GM23248 (cell line): Measurements from ENCODE around the gene SCAF11. TPM values are rescaled to one million over a fixed set of nuclear protein-coding genes. Genes with fewer than 3 reads are reported as not detected.

ENCODE experiments used
- DNase-seq: peaks from one replicate; pipeline ENCODE4 v3.0.0-alpha.2; 2015
- H2AFZ ChIP-seq: fragments of 200-600 bp; sonication (generic); 2 replicates; pipeline ENCODE4 v1.6.1; 2016; ENCODE audit warnings: antibody characterized with exemption
- H3F3A ChIP-seq: fragments of 200-600 bp; sonication (generic); 2 replicates; pipeline ENCODE4 v1.6.1; 2016; ENCODE audit warnings: mild to moderate bottlenecking, antibody characterized with exemption, mixed run types; ENCODE audit not compliant: insufficient read depth
- H3K27ac ChIP-seq: fragments of 200-600 bp; sonication (generic); 2 replicates; pipeline ENCODE4 v1.5.1; 2016; ENCODE audit warnings: mild to moderate bottlenecking
- H3K27me3 ChIP-seq: fragments of 200-600 bp; sonication (generic); replicated peaks from 2 replicates; pipeline ENCODE4 v1.6.1; 2016; ENCODE audit warnings: mild to moderate bottlenecking; ENCODE audit not compliant: insufficient read depth
- H3K36me3 ChIP-seq: fragments of 200-600 bp; sonication (generic); 2 replicates; pipeline ENCODE4 v1.6.1; 2016; ENCODE audit warnings: low read depth, mild to moderate bottlenecking
- H3K4me1 ChIP-seq: fragments of 200-600 bp; sonication (generic); 2 replicates; pipeline ENCODE4 v1.6.1; 2016; ENCODE audit warnings: mild to moderate bottlenecking; ENCODE audit not compliant: insufficient read depth
- H3K4me2 ChIP-seq: fragments of 200-600 bp; sonication (generic); one replicate; pipeline ENCODE4 v1.6.1; 2016; ENCODE audit warnings: mild to moderate bottlenecking; ENCODE audit not compliant: unreplicated experiment
- H3K4me3 ChIP-seq: fragments of 200-600 bp; sonication (generic); 2 replicates; pipeline ENCODE4 v1.5.1; 2016; ENCODE audit warnings: mild to moderate bottlenecking
- H3K79me2 ChIP-seq: fragments of 200-600 bp; sonication (generic); 2 replicates; pipeline ENCODE4 v1.6.1; 2016; ENCODE audit warnings: mild to moderate bottlenecking; ENCODE audit not compliant: insufficient read depth
- H3K9ac ChIP-seq: fragments of 200-600 bp; sonication (generic); 2 replicates; pipeline ENCODE4 v1.6.1; 2016; ENCODE audit warnings: mild to moderate bottlenecking
- H3K9me2 ChIP-seq: fragments of 200-600 bp; sonication (generic); 2 replicates; pipeline ENCODE4 v1.6.1; 2016; ENCODE audit warnings: mixed run types, mild to moderate bottlenecking, moderate library complexity; ENCODE audit not compliant: insufficient read depth
- H3K9me3 ChIP-seq: fragments of 200-600 bp; sonication (generic); one replicate; pipeline ENCODE4 v1.6.1; 2017; ENCODE audit warnings: low read depth
- H4K20me1 ChIP-seq: fragments of 200-600 bp; sonication (generic); 2 replicates; pipeline ENCODE4 v1.6.0; 2016; ENCODE audit not compliant: insufficient read depth
- EZH2 ChIP-seq: fragments of 200-600 bp; sonication (generic); IDR thresholded peaks from 2 replicates; pipeline ENCODE4 v1.6.1; 2018; ENCODE audit warnings: antibody characterized with exemption, mild to moderate bottlenecking; ENCODE audit not compliant: insufficient read depth, poor library complexity, severe bottlenecking
- EZH2phosphoT487 ChIP-seq: fragments of 200-600 bp; sonication (generic); IDR thresholded peaks from 2 replicates; pipeline ENCODE4 v1.6.1; 2018; ENCODE audit warnings: antibody characterized with exemption, moderate library complexity, mild to moderate bottlenecking, low read depth; ENCODE audit not compliant: insufficient read depth
- WGBS, 2 experiments: methylation state at CpG; one replicate each; pipeline ENCODE4 v1.1.6; 2015 to 2017; ENCODE audit warnings: low lambda C conversion rate in 2 of 2, low coverage in 1 of 2; ENCODE audit errors: missing lambda C conversion rate in 2 of 2; 5-methylcytosine and 5-hydroxymethylcytosine counted together
- in situ Hi-C: fragments of 300-500 bp; cut with MboI; formaldehyde crosslinking; loops from 2 replicates; pipeline ENCODE4 v1.15.0; 2020
- polyA plus RNA-seq: library from polyadenylated mRNA; unstranded; fragments of >200 nt; fragmentation: Nextera tagmentation; extraction: Ambion mirVana; gene quantifications from 2 replicates; pipeline ENCODE4 v1.2.1, GENCODE V29; 2016
- total RNA-seq: library from RNA; depleted of rRNA; stranded (reverse); fragments of >200 nt; shearing (Covaris generic); gene quantifications from 2 replicates; pipeline ENCODE4 v1.2.3, GENCODE V29; 2014

Gene SCAF11
- total and polyA plus RNA-seq, 2 experiments from 2014 or later: 70.5 to 88.1 TPM

DNA sequence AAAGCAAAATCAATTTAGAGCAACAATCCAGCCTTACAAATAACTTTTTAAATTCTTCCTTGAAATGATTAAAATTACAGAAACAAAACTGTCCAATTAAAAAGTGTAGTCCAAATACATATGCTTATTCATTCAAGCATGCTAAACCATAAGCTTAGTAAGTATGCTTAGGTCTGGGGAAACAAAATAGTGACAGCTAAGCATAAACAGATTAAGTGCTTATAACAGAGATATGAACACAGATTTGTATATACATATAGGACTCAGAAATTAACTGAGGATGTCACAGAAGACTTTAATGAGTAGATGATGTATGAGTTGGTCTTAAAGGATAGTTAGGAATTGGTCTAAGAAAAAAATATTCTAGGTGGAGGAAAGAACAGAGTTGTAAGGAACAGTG lies 41.8 kb downstream of the SCAF11 start:
- Histone ChIP-seq H4K20me1 (no peaks in the 10 kb centered on the region), H3K27ac (no peak overlapping the region), H3K79me2 (peaks cover 63% of the 10 kb centered on the region), H3K36me3 (peaks cover 69% of the 10 kb centered on the region), H3K4me2 (no peak overlapping the region), H2AFZ (no peak overlapping the region), H3K9me2 (no peaks in the 10 kb centered on the region), H3K9ac (no peak overlapping the region), H3K4me1 (peaks cover 8% of the 10 kb centered on the region), H3F3A (peaks cover 7% of the 10 kb centered on the region; the same call in 1 of the 2 replicates), H3K27me3 (no peaks in the 10 kb centered on the region), H3K9me3 (no peaks in the 10 kb centered on the region), H3K4me3 (no peak overlapping the region)
- no peak for DNase-seq
- in situ Hi-C loops: no loop called here
- TF ChIP-seq EZH2phosphoT487 (no peak), EZH2 (no peak)

DNA sequence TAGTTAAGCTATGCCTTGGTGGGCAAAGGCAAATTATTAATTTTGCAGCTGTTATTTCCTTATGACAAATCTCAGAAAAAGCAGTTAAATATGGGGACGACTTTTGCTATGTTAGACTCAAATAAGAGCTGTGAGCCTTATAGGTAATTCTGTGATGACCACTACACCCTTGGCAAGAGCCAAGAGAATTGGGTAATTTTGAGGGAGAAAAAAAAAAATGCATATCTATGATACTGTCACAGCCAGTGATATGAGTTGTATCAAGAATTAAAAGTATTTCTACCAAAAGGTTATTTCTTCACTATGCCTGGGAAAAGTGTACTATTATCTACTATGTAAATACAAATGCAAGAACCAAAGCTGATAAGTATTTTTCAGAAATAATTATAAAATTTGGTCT lies 43.9 kb downstream of the SCAF11 start:
- WGBS, 2 experiments: 95% methylated on average over 1 of the region's 1 CpG
- Histone ChIP-seq H3K27me3 (no peaks in the 10 kb centered on the region), H3K36me3 (peaks cover 61% of the 10 kb centered on the region), H4K20me1 (no peaks in the 10 kb centered on the region), H3K9me2 (no peaks in the 10 kb centered on the region), H3K4me3 (no peak overlapping the region), H3F3A (peaks cover 7% of the 10 kb centered on the region; the same call in 1 of the 2 replicates), H3K27ac (no peak overlapping the region), H3K9me3 (no peaks in the 10 kb centered on the region), H3K9ac (no peak overlapping the region), H3K79me2 (peaks cover 63% of the 10 kb centered on the region), H2AFZ (no peak overlapping the region), H3K4me2 (no peak overlapping the region), H3K4me1 (peaks cover 8% of the 10 kb centered on the region)
- no peak for DNase-seq
- TF ChIP-seq EZH2 (no peak), EZH2phosphoT487 (no peak)
- in situ Hi-C loops: no loop called here

DNA sequence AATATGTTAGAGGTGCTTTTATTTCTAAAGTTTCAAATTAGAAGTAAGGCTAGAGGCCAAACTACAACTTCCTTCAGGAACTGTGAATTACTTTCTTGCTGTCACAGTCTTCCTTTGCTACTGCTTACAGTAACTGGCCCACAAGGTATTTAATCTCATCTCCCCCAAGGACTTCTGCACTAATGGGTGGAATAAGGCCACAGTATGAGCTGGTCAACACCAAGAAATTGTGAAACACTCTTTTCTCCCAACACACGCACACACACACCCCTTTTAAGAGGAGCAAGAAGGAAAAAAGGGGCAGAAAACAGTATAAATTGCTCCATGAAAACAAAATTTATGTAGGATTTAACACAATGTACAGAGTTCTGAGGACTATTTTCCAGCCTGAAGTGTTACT lies 45.6 kb downstream of the SCAF11 start:
- peaks cover 7% of the 10 kb centered on the region; the same call in 1 of the 2 replicates for H3F3A ChIP-seq
- no peak overlapping the region for H3K4me2 ChIP-seq
- WGBS, 2 experiments: 94 to 97% methylated on average over 1 of the region's 1 CpG
- peaks cover 8% of the 10 kb centered on the region for H3K4me1 ChIP-seq
- H3K27me3 ChIP-seq: no peaks in the 10 kb centered on the region
- TF ChIP-seq EZH2 (no peak), EZH2phosphoT487 (no peak)
- no peaks in the 10 kb centered on the region; the same call in 1 of the 2 replicates for H3K9me2 ChIP-seq
- in situ Hi-C loops: no loop called here
- peaks cover 65% of the 10 kb centered on the region for H3K79me2 ChIP-seq
- no peak overlapping the region for H3K4me3 ChIP-seq
- no peaks in the 10 kb centered on the region for H4K20me1 ChIP-seq
- no peak overlapping the region for H2AFZ ChIP-seq
- no peak for DNase-seq
- H3K9me3 ChIP-seq: no peaks in the 10 kb centered on the region
- H3K27ac ChIP-seq: no peak overlapping the region
- no peak overlapping the region for H3K9ac ChIP-seq
- peaks cover 64% of the 10 kb centered on the region for H3K36me3 ChIP-seq

DNA sequence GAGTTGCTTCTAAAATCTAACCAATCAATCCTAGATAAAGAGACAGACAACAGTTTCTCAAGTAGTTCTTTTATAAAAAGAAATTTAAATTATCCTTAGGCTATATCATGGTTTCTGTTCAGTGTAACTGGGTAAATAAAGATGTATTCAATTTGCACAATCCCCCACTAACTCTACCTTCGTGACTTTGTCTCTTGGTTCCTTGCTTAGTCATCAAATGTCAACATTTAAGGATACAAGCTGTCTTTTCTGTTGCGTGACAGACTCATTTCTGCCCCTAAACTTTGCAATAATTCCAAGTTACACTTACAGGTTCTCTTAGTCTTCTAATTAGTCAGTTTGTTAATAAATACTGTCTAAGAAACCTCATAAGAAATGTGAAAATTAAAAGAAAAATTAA lies 50.6 kb downstream of the SCAF11 start:
- Histone ChIP-seq H4K20me1 (no peaks in the 10 kb centered on the region), H3K9ac (no peak overlapping the region), H3K4me2 (no peak overlapping the region), H3K4me1 (no peaks in the 10 kb centered on the region), H3K36me3 (peaks cover 45% of the 10 kb centered on the region), H2AFZ (no peak overlapping the region), H3K27ac (no peak overlapping the region), H3F3A (peaks cover 7% of the 10 kb centered on the region; the same call in 1 of the 2 replicates), H3K9me3 (no peaks in the 10 kb centered on the region), H3K9me2 (no peaks in the 10 kb centered on the region; the same call in 1 of the 2 replicates), H3K4me3 (no peak overlapping the region), H3K27me3 (no peaks in the 10 kb centered on the region), H3K79me2 (peaks cover 87% of the 10 kb centered on the region)
- TF ChIP-seq EZH2phosphoT487 (no peak), EZH2 (no peak)
- WGBS, 2 experiments: 95 to 97% methylated on average over 2 of the region's 2 CpGs
- no peak for DNase-seq
- in situ Hi-C loops: no loop called here

DNA sequence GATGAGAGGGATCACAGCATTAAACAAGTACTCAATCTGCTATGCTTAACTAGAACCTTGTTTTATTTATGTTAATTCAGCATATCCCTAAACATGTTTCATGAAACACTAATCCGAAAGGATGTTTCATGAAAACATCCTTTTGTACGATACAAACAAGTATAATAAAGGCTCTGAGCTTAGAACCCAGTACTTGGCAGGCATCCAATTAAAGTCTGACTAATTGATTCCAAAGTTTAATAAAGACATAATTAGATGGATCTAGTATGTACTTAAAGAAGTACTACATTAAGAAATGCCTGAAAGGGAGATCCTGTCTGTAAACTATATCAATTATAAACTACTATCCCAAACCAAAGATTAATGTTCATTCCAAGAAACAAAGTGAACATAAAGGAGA lies 51.8 kb downstream of the SCAF11 start:
- Histone ChIP-seq H3K4me1 (no peaks in the 10 kb centered on the region), H3K4me2 (no peak overlapping the region), H3K9ac (no peak overlapping the region), H3F3A (0 out of 2 replicates have a peak, but pooled peaks cover 10% of the 10 kb centered on the region), H3K9me2 (no peaks in the 10 kb centered on the region; the same call in 1 of the 2 replicates), H2AFZ (no peak overlapping the region), H3K27ac (no peak overlapping the region), H3K79me2 (peaks cover 86% of the 10 kb centered on the region), H3K4me3 (no peak overlapping the region), H3K9me3 (no peaks in the 10 kb centered on the region), H3K27me3 (no peaks in the 10 kb centered on the region), H3K36me3 (peaks cover 43% of the 10 kb centered on the region), H4K20me1 (no peaks in the 10 kb centered on the region)
- DNase-seq: no peak
- TF ChIP-seq EZH2 (no peak), EZH2phosphoT487 (no peak)
- WGBS, 2 experiments: 72 to 75% methylated on average over 2 of the region's 2 CpGs
- in situ Hi-C loops: no loop called here
